Measurements from ENCODE around the gene SURF6.

SURF6 gene

DNA sequence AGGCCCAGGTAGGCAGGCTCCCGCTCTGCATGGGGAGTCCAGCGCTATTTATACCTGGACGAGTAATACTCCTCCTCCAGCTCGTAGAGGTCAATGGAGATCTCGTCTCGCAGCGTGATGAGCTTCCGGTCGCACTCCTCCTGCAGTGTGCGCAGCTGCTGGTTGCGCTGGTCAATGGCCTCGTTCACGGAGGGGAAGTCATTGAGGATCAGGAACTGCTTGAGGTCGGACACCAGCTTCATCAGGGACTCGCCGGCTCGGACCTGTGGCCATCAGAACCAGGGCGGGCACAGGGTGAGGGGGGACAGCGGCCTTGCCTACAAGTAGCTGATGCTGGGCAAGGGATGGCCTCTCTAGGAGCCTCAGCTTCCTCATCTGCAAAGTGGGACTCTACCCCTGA lies 8.1 kb upstream of the SURF6 start:
- H3K4me1 ChIP-seq (ENCODE audit: control insufficient read depth, insufficient read depth, low read length): no peaks in the 10 kb centered on the region
- POLR2A ChIA-PET: interaction anchor here (0.6 to 1.9 kb wide), 4 partner anchors 9 to 249 kb away, joined by 3 to 6 read pairs (median 4); partner anchors contain the start of gene SURF1
- H3K27ac ChIP-seq (ENCODE audit: extremely low read depth, low read depth, low read length): no peak overlapping the region
- H3K36me3 ChIP-seq (ENCODE audit: control insufficient read depth in 2 of 2, insufficient read depth in 1 of 2, low read length in 2 of 2): peaks cover 0 to 81% of the 10 kb centered on the region in 2 experiments; a peak in 1 of 3 replicates
- TF ChIP-seq HOXD13 (CRISPR knock-in tag; IDR thresholded peaks at IDR 0.05; ENCODE audit: borderline replicate concordance): no peak
- TF ChIP-seq ZSCAN30 (tag by site-specific recombination; IDR thresholded peaks at IDR 0.05): no peak
- TF ChIP-seq, protein P1, sequence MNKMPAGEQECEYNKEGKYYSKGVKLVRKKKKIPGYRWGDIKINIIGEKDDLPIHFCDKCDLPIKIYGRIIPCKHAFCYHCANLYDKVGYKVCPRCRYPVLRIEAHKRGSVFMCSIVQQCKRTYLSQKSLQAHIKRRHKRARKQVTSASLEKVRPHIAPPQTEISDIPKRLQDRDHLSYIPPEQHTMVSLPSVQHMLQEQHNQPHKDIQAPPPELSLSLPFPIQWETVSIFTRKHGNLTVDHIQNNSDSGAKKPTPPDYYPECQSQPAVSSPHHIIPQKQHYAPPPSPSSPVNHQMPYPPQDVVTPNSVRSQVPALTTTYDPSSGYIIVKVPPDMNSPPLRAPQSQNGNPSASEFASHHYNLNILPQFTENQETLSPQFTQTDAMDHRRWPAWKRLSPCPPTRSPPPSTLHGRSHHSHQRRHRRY (tag by site-specific recombination; IDR thresholded peaks at IDR 0.05): no peak
- no peak for TF ChIP-seq ZNF404 (tag by site-specific recombination; IDR thresholded peaks at IDR 0.05)
- TF ChIP-seq KLF8 (tag by site-specific recombination; IDR thresholded peaks at IDR 0.05): no peak
- TF ChIP-seq, protein P2, sequence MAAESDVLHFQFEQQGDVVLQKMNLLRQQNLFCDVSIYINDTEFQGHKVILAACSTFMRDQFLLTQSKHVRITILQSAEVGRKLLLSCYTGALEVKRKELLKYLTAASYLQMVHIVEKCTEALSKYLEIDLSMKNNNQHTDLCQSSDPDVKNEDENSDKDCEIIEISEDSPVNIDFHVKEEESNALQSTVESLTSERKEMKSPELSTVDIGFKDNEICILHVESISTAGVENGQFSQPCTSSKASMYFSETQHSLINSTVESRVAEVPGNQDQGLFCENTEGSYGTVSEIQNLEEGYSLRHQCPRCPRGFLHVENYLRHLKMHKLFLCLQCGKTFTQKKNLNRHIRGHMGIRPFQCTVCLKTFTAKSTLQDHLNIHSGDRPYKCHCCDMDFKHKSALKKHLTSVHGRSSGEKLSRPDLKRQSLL (tag by site-specific recombination; IDR thresholded peaks at IDR 0.05): no peak
- TF ChIP-seq ZNF416 (tag by site-specific recombination; IDR thresholded peaks at IDR 0.05): no peak
- TF ChIP-seq ZNF843 (tag by site-specific recombination; IDR thresholded peaks at IDR 0.05): no peak
- no peak for TF ChIP-seq ZSCAN18 (tag by site-specific recombination; IDR thresholded peaks at IDR 0.05)
- TF ChIP-seq, protein P3, sequence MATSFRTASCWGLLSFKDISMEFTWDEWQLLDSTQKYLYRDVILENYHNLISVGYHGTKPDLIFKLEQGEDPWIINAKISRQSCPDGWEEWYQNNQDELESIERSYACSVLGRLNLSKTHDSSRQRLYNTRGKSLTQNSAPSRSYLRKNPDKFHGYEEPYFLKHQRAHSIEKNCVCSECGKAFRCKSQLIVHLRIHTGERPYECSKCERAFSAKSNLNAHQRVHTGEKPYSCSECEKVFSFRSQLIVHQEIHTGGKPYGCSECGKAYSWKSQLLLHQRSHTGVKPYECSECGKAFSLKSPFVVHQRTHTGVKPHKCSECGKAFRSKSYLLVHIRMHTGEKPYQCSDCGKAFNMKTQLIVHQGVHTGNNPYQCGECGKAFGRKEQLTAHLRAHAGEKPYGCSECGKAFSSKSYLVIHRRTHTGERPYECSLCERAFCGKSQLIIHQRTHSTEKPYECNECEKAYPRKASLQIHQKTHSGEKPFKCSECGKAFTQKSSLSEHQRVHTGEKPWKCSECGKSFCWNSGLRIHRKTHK (tag by site-specific recombination; IDR thresholded peaks at IDR 0.05): no peak
- TF ChIP-seq SP3 (tag by site-specific recombination; IDR thresholded peaks at IDR 0.05): no peak
- no peak for TF ChIP-seq ZNF549 (tag by site-specific recombination; IDR thresholded peaks at IDR 0.05)
- TF ChIP-seq ZNF133 (tag by site-specific recombination; IDR thresholded peaks at IDR 0.05): no peak
- no peak overlapping the region for H3K4me3 ChIP-seq (ENCODE audit: low read depth, low read length)
- CTCF ChIA-PET: interaction anchor here (1.4 to 3.1 kb wide), 2 partner anchors 14 to 158 kb away, joined by 6 to 17 read pairs; no protein-coding TSS in a partner anchor
- no peaks in the 10 kb centered on the region for H3K9me3 ChIP-seq (ENCODE audit: control insufficient read depth, insufficient read depth, low read depth, low read length)

- CTCF ChIA-PET: interaction anchor here (1.0 to 3.1 kb wide), 11 partner anchors 9 to 321 kb away, joined by 3 to 17 read pairs (median 5); partner anchors contain the start of gene CACFD1
- POLR2A ChIA-PET: interaction anchor here (1.0 to 2.0 kb wide), 5 partner anchors 9 to 312 kb away, joined by 3 to 12 read pairs (median 3); partner anchors contain the start of genes GTF3C5 and SURF1
- no peak overlapping the region for H3K4me3 ChIP-seq (ENCODE audit: low read depth, low read length)
- H3K27ac ChIP-seq (ENCODE audit: extremely low read depth, low read depth, low read length): no peak overlapping the region
- TF ChIP-seq ZIC2 (tag by site-specific recombination; IDR thresholded peaks at IDR 0.05) (peak; percentile 48), CTCF (tag by site-specific recombination; IDR thresholded peaks at IDR 0.05) (peak; percentile 35; the same call in 1 of the 2 replicates), WT1 (tag by site-specific recombination; IDR thresholded peaks at IDR 0.05) (no peak), GLI2 (tag by site-specific recombination; IDR thresholded peaks at IDR 0.05; ENCODE audit: borderline replicate concordance, low read depth) (no peak)
- H3K4me1 ChIP-seq (ENCODE audit: control insufficient read depth, insufficient read depth, low read length): no peaks in the 10 kb centered on the region
- no peaks in the 10 kb centered on the region for H3K9me3 ChIP-seq (ENCODE audit: control insufficient read depth, insufficient read depth, low read depth, low read length)
- H3K36me3 ChIP-seq (ENCODE audit: control insufficient read depth in 2 of 2, insufficient read depth in 1 of 2, low read length in 2 of 2): peaks cover 0 to 77% of the 10 kb centered on the region in 2 experiments; a peak in 1 of 3 replicates
Observed at GRCh38 chr9:133342570-133342969, 6.6 kb upstream of the SURF6 start.
